GM19238 (cell line): Measurements from ENCODE around the gene PRR5L.

Experiments
- DNase-seq: peaks from one replicate; pipeline ENCODE4 v3.0.0; 2011; ENCODE audit warnings: low spot score; ENCODE audit not compliant: insufficient read length

Gene PRR5L

GRCh38 chr11:36432738-36433137, 136.7 kb downstream of the PRR5L start:
- no peak for DNase-seq

GRCh38 chr11:36436064-36436463, 140.0 kb downstream of the PRR5L start:
- no peak for DNase-seq

- DNase-seq: no peak
Observed at GRCh38 chr11:36436589-36436988, 140.5 kb downstream of the PRR5L start.

GRCh38 chr11:36437413-36437812, 141.3 kb downstream of the PRR5L start:
- no peak for DNase-seq

- no peak for DNase-seq
Observed at GRCh38 chr11:36438126-36438525, 142.0 kb downstream of the PRR5L start.

- DNase-seq: peak; percentile 26
Observed at GRCh38 chr11:36441610-36442208, 145.6 kb downstream of the PRR5L start.

- DNase-seq: no peak
Observed at GRCh38 chr11:36443661-36444060, 147.6 kb downstream of the PRR5L start.

GRCh38 chr11:36446135-36446534, 150.0 kb downstream of the PRR5L start:
- no peak for DNase-seq

- no peak for DNase-seq
Observed at GRCh38 chr11:36447514-36447913, 151.4 kb downstream of the PRR5L start.

- DNase-seq: no peak
Observed at GRCh38 chr11:36447947-36448346, 151.9 kb downstream of the PRR5L start.

GRCh38 chr11:36449561-36450096, 153.5 kb downstream of the PRR5L start:
- DNase-seq: no peak

GRCh38 chr11:36450110-36450572, 154.1 kb downstream of the PRR5L start:
- peak; percentile 28 for DNase-seq

- no peak for DNase-seq
Observed at GRCh38 chr11:36451045-36451444, 155.0 kb downstream of the PRR5L start.

GRCh38 chr11:36451681-36452080, 155.6 kb downstream of the PRR5L start:
- DNase-seq: no peak

GRCh38 chr11:36452236-36452940, 156.3 kb downstream of the PRR5L start:
- DNase-seq: no peak

GRCh38 chr11:36452961-36453360, 156.9 kb downstream of the PRR5L start:
- DNase-seq: no peak

GRCh38 chr11:36453678-36454077, 157.6 kb downstream of the PRR5L start:
- no peak for DNase-seq

- DNase-seq: no peak
Observed at GRCh38 chr11:36454551-36454940, 158.5 kb downstream of the PRR5L start.

- no peak for DNase-seq
Observed at GRCh38 chr11:36454941-36455631, 159.0 kb downstream of the PRR5L start.

- no peak for DNase-seq
Observed at GRCh38 chr11:36455658-36456111, 159.6 kb downstream of the PRR5L start.

GRCh38 chr11:36456156-36456555, 160.1 kb downstream of the PRR5L start:
- no peak for DNase-seq
